HAP-1 (cell line): Measurements from ENCODE around the gene PSG6.
"Not testable (repeated sequence)": the region's sequence is repeated elsewhere in the genome, so short reads cannot be mapped to it uniquely, and the experiment has no call there.

Source experiments
- DNase-seq, 2 experiments: peaks; one replicate each; pipeline ENCODE4 v3.0.0-alpha.2; 2016 to 2020; ENCODE audit warnings: low spot score in 2 of 2
- H3K27me3 ChIP-seq: fragments of 250-450 bp; sonication (Bioruptor Pico); 2 replicates; pipeline ENCODE4 v1.5.1; 2020; ENCODE audit warnings: low read depth, mild to moderate bottlenecking, moderate library complexity
- H3K36me3 ChIP-seq: fragments of 250-450 bp; sonication (Bioruptor Pico); replicated peaks from 2 replicates; pipeline ENCODE4 v1.5.1; 2020; ENCODE audit warnings: mild to moderate bottlenecking
- H3K4me1 ChIP-seq: fragments of 250-450 bp; sonication (Bioruptor Pico); 2 replicates; pipeline ENCODE4 v1.5.1; 2020; ENCODE audit warnings: mild to moderate bottlenecking
- H3K4me3 ChIP-seq: fragments of 250-450 bp; sonication (Bioruptor Pico); 2 replicates; pipeline ENCODE4 v1.5.1; 2020; ENCODE audit warnings: mild to moderate bottlenecking, moderate library complexity
- H3K9me3 ChIP-seq: fragments of 250-450 bp; sonication (Bioruptor Pico); 2 replicates; pipeline ENCODE4 v1.5.1; 2020; ENCODE audit warnings: mild to moderate bottlenecking, moderate library complexity
- in situ Hi-C: fragments of 300-500 bp; cut with MboI; formaldehyde crosslinking; loops from 3 replicates; pipeline ENCODE4 v1.14.3; 2020; ENCODE audit warnings: low sequenced_read_pairs, inconsistent platforms, mixed read lengths

Gene PSG6

DNA sequence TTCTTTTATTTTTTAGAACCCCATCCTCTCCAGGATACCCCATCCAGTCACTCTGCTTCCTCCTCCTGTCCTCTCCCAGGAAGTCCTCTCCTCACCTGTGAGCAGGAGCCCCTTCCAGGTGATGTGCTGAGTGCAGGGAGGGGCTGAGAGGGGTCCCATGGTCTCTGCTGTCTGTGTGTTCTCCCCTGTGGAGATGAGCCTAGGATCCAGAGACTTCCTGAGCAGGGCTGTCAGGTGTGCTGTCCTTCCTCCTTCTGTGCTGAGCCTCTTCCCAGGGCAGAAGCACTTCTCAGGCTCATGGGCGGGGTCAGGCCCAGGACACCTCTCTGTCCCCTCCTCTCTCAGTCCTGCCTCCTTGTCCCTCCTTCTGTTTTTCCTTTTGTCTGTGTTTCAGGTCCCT lies at the start of gene PSG6:
TSS of gene PSG6 (minus strand) at position 261 of the 400 bp plus-strand sequence. CDS start at position 159, 102 bp downstream.
- H3K27me3 ChIP-seq, H3K36me3 ChIP-seq, H3K4me3 ChIP-seq, DNase-seq, H3K4me1 ChIP-seq, in situ Hi-C loops, H3K9me3 ChIP-seq: not testable (repeated sequence)

DNA sequence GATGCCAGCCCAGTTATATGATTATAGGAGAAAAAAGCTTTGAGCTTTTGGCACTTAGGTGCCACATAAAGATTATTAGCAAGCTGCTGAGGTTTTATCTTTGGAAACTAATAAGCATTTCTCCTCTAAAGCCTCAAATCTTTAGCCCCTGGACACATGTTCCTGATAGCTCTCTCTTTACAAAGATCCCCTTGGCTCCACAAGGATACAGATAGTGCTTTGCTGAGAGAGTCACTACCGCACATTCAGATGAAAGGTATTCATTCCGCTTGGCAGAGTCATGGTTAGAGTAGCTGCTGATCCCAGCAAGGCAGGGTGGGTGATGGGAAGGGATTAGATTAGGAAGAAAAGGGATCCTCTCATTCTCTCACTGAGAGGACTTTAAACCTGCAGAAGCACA lies 47.5 kb upstream of the PSG6 start:
- Histone ChIP-seq H3K27me3 (no peaks in the 10 kb centered on the region), H3K36me3 (no peaks in the 10 kb centered on the region), H3K9me3 (no peaks in the 10 kb centered on the region), H3K4me1 (no peaks in the 10 kb centered on the region), H3K4me3 (no peak overlapping the region)
- in situ Hi-C loops = no loop called here
- DNase-seq = no peak

DNA sequence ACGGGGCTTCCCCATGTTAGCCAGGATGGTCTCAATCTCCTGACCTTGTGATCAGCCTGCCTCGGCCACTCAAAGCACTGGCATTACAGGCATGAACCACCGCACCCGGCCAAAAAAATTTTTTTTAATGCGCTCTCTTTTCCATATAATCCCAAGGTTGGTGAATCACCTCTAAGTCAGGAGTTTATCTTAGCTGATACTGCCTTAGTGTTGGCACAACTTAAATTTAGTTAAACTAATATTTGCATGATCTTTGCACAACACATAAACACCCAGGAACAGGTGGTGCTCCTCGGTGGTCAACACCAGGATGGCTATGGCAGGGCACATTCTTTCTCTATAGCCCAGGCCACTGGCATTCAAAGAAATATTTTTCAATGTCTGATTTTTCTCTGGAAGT lies 43.4 kb upstream of the PSG6 start:
- H3K36me3 ChIP-seq = no peaks in the 10 kb centered on the region
- DNase-seq = no peak
- in situ Hi-C loops = no loop called here
- H3K4me3 ChIP-seq = no peak overlapping the region
- no peaks in the 10 kb centered on the region for H3K27me3 ChIP-seq
- no peaks in the 10 kb centered on the region for H3K4me1 ChIP-seq
- no peaks in the 10 kb centered on the region for H3K9me3 ChIP-seq

DNA sequence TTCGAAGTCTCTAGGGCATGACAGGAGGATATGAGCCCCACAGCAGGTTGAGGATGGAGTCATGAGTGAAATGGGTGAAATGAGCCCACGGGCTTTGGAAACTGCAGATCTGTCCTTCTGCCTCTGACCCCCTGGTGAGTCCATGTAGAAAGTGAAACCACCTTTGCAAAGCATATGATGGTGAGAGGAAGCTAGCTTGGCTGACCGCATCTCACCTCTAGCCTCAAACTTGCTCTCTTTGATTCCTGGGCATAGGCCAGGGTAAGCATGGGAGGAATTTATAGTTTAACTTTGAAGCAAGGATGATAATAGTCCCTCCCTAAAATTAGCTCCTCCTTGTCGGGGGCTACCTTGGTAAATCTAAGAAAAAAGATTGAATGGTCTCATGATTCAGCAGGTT lies 34.4 kb upstream of the PSG6 start:
- H3K9me3 ChIP-seq, H3K4me1 ChIP-seq, H3K27me3 ChIP-seq, H3K36me3 ChIP-seq, DNase-seq, H3K4me3 ChIP-seq, in situ Hi-C loops: not testable (repeated sequence)

DNA sequence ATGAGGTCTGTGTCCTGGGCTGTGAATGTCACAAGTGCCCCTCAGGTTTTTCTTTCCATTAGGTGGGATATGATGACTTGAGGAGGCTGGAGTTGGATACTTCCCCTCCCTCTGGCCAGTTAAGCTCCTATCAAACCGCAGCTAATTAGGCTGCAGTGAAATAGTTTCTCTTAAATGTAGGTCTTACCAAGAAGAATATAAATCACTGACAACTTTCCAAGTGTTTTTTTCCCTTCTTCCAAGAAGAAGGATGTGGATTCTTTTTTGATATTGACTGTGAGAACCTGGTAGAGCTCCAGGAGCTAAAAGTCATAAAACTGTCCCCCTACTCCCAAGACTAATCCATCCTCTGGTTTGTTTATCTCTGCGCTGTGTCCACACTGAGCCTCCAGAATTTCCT lies 33.8 kb upstream of the PSG6 start:
- H3K27me3 ChIP-seq, H3K4me3 ChIP-seq, in situ Hi-C loops, H3K9me3 ChIP-seq, H3K4me1 ChIP-seq, DNase-seq, H3K36me3 ChIP-seq: not testable (repeated sequence)

DNA sequence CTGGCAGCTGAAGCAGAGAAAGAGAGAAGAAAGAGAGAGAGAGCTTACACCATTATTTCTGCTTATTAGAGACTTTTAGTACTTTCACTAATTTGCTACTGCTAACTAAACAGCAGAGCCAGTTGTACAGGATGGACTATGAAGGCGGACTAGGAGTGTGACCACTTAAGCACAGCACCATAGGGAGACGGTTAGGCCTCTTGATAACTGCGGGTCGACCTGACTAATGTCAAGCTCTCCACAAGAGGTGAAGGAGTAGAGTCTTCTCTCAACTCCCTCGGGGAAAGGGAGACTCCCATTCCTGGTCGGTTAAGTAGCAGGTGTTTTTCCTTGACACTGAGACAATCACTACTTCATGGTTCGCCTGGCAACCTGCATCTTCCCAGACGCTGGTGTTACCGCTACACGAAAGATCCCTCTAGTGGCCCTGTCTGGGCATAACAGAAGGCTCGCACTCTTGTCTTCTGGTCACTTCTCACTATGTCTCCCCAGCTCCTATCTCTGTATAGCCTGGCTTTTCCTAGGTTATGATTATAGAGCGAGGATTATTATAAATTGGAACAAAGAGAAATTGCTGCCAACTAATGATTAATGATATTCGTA lies 24.6 kb upstream of the PSG6 start:
- Histone ChIP-seq H3K4me3 (no peak overlapping the region), H3K4me1 (no peaks in the 10 kb centered on the region), H3K27me3 (no peaks in the 10 kb centered on the region), H3K9me3 (no peaks in the 10 kb centered on the region), H3K36me3 (no peaks in the 10 kb centered on the region)
- in situ Hi-C loops = no loop called here
- DNase-seq = peak in 1 of 2 experiments; percentile 53

DNA sequence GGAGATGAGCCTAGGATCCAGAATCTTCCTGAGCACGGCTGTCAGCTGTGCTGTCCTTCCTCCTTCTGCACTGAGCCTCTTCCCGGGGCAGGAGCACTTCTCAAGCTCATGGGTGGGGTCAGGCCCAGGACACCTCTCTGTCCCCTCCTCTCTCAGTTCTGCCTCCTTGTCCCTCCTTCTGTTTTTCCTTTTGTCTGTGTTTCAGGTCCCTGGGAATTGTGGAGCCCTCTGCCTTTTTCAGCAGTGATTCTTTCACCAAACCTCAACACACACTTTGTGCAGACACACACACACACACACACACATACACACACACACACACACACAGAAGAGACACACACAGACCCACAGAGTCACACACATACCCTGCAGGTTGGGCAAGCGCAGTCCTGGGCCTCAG lies 19.4 kb upstream of the PSG6 start, which contains the start of gene PSG7:
TSS of gene PSG7 (minus strand) at position 101 of the 400 bp plus-strand sequence. CDS start 131 bp downstream, outside the sequence.
- H3K36me3 ChIP-seq, H3K4me3 ChIP-seq, H3K4me1 ChIP-seq, in situ Hi-C loops, H3K27me3 ChIP-seq, H3K9me3 ChIP-seq, DNase-seq: not testable (repeated sequence)

DNA sequence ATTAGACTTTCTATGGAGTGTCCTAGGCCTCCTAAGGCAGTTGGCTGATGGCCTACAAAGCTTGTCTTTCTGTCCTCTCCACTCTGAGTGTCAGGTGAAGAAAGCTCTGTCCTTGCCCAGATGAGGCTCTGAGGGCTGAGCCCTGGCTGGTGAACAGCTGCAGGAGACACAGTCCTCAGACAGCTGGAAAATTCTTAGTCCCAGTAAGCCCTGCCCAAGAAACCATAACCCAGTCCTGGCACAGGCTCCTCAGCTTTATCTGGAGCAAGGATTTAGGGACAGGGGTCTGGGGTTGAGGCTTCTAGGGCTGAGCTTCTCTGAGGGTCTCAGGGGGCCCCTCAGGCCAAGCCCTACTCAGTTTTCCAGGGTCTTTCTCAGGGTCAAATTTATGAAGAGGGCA lies 17.0 kb upstream of the PSG6 start:
- H3K36me3 ChIP-seq, H3K27me3 ChIP-seq, H3K4me1 ChIP-seq, in situ Hi-C loops, H3K9me3 ChIP-seq, H3K4me3 ChIP-seq, DNase-seq: not testable (repeated sequence)

DNA sequence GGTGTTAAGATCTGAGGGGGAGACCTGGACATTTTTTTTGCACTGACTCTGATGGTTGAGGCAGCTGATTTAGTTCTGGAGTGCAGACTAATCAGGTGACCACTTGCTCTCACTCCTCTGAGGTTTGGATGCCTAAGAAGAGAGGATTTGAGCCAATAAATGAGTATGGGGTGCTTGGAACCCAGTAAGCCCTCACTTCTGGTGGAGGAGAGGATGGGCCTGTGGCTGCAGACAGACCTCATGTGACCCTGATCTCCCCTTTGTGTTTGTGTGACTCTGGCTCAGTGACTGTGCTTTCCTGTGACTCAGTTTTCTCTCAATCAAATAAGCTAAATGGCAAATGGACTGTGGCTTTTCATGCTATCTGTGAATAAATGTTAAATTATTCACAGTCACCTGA lies 16.5 kb upstream of the PSG6 start:
- H3K4me3 ChIP-seq, H3K27me3 ChIP-seq, H3K36me3 ChIP-seq, H3K9me3 ChIP-seq, H3K4me1 ChIP-seq, in situ Hi-C loops, DNase-seq: not testable (repeated sequence)

DNA sequence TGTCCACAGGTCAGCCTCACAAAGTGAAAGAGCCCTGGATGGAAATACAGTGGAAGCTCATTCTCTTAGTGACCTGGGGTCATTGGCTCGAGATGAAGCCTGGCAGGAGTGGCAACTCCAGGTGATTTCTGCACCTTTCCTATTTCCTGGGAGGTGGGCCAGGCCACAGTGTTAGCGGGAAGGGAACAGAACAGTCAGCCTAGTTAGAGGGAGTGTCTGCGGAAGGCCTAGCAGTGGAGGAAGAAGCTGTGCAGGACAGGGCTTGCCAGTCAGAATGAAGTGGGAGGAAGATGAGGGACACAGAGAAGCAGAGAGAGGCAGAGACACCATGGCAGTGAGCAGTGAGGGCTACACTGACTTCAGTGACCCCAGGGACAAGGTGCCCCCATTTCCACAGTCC lies 15.7 kb upstream of the PSG6 start:
- H3K27me3 ChIP-seq, H3K9me3 ChIP-seq, H3K4me1 ChIP-seq, in situ Hi-C loops, H3K4me3 ChIP-seq, DNase-seq, H3K36me3 ChIP-seq: not testable (repeated sequence)

DNA sequence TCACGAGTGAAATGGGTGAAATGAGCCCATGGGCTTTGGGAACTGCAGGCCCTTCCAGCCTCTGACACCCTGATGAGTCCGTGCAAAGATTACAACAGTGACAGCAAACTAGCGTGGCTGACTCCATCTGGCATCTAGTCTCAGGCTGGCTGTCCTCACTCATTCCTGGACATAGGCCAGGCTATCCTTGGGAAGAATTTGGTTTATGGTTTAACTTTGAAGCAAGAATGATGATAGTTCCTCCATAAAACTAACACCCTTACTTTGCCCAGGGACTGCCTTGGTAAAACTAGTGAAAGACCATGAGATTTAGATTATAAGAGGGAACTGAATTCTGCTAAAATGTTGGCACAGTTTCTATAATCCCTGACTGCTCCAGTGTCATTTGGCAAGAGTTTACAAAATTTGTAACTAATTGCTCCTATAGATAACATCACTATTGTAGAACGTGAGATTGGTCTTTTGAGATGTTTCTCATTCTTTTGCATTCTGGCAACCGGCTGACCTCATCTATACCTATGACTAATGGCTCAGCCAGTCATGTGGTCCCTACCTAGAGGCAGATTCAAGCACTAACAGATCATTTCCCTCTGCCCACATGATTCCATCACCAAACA lies 14.9 kb upstream of the PSG6 start:
- H3K36me3 ChIP-seq, in situ Hi-C loops, H3K27me3 ChIP-seq, H3K4me3 ChIP-seq, H3K9me3 ChIP-seq, H3K4me1 ChIP-seq, DNase-seq: not testable (repeated sequence)

DNA sequence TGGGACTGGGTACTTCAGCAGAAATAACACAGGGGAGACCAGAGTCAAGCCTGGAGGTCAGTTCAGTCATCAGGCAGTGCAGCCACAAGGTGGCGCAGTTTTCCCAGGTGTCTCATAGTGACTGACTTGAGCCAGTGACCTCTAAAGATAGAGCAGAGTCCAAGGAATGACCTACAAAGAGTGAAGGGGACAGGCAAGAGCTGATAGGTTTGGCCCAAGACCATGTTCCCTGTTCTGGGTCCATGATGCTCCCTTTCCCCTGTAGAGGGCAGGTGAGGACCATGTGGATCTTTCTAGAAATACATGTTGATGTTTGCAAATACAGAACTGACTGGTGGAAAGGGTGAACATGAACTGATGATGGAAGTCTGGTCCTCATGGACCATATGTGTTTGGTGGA lies 12.5 kb upstream of the PSG6 start:
- DNase-seq = peak in 1 of 2 experiments; percentile 24
- in situ Hi-C loops, H3K27me3 ChIP-seq, H3K9me3 ChIP-seq, H3K4me1 ChIP-seq, H3K36me3 ChIP-seq, H3K4me3 ChIP-seq: not testable (repeated sequence)

DNA sequence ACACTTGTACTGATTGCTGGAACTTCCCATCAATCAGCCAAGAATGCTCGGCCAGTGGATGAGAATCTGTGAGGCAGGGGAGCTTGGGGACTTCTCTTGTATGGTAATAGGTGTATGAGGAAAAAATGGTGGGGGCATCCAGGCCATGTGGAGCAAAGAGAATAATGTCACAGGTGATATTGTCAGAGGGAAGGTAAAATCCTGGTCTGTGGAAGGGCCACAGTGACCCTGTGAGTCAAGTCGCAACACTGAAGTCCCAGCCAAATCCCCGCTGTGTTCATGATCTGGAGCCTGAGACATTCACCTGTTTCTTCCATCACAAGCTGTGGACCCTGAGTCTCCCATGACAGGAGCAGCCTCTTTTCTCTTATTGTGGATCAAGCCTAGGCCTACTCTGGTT lies 11.2 kb upstream of the PSG6 start:
- Histone ChIP-seq H3K4me1 (no peaks in the 10 kb centered on the region), H3K27me3 (no peaks in the 10 kb centered on the region), H3K36me3 (no peaks in the 10 kb centered on the region), H3K9me3 (no peaks in the 10 kb centered on the region), H3K4me3 (no peak overlapping the region)
- in situ Hi-C loops = no loop called here
- no peak for DNase-seq

DNA sequence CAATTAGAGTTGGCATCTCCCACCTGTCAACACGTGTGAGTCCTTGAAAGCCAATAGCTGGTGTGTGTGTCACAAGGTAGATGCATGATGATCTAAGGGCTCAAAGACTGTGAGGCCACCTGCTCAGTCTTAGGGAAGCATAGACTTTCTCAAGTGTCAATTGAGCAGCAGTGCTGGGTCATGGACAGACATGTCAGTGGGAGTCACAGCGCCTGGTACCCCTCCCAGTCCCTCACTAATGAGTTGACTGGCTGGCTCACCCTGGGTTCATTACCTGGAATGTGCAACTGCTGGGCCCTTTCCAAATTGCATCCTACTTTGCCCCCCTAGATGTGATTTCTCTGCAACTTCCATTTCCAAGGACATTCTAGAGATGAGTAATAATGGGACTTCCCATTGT lies 9.1 kb upstream of the PSG6 start:
- Histone ChIP-seq H3K36me3 (no peaks in the 10 kb centered on the region), H3K27me3 (no peaks in the 10 kb centered on the region), H3K4me3 (no peak overlapping the region), H3K4me1 (no peaks in the 10 kb centered on the region), H3K9me3 (no peaks in the 10 kb centered on the region)
- DNase-seq = no peak
- in situ Hi-C loops = no loop called here

DNA sequence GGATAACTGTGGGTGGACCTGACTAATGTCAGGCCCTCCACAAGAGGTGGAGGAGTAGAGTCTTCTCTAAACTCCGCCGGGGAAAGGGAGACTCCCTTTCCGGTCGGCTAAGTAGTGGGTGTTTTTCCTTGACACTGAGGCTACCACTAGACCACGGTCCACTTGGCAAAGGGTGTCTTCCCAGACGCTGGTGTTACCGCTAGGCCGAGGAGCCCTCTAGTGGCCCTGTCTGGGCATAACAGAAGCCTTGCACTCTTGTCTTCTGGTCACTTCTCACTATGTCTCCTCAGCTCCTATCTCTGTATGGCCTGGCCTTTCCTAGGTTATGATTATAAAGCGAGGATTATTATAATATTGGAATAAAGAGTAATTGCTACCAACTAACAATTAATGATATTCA lies 5.4 kb upstream of the PSG6 start:
- peak; percentile 35 to 75 for DNase-seq
- H3K27me3 ChIP-seq, in situ Hi-C loops, H3K36me3 ChIP-seq, H3K4me3 ChIP-seq, H3K9me3 ChIP-seq, H3K4me1 ChIP-seq: not testable (repeated sequence)
